ENCODE data around the gene GCG. TPM values are rescaled to one million over a fixed set of nuclear protein-coding genes. Genes with fewer than 3 reads are reported as not detected.

The GCG gene
- polyA plus RNA-seq: 100 to 1,000 TPM in 1 of 4 donors, 10 to 100 TPM in 2, 1 to 10 TPM in 1; 4.1 to 236 (median 14.1) TPM
- long read RNA-seq, donor 1: 0 reads
- long read RNA-seq, donor 2: 0 reads
- long read RNA-seq, donor 3, transcript GCG-202 (6 exons, 1,289 nt): major isoform, 11 of 13 reads
- long read RNA-seq, donor 3, partial matches to known transcripts: 0 of 13 reads
- long read RNA-seq, donor 3, other reads (novel, unspliced or antisense): 0 of 13 reads
- long read RNA-seq, donor 4, transcript GCG-202 (6 exons, 1,289 nt): major isoform, 7 of 7 reads
- long read RNA-seq, donor 4, partial matches to known transcripts: 0 of 7 reads
- long read RNA-seq, donor 4, other reads (novel, unspliced or antisense): 0 of 7 reads
- long read RNA-seq, donor 5, transcript GCG-202 (6 exons, 1,289 nt): major isoform, 19 of 28 reads
- long read RNA-seq, donor 5, partial matches to known transcripts: 5 of 28 reads
- long read RNA-seq, donor 5, other reads (novel, unspliced or antisense): 0 of 28 reads
- long read RNA-seq, donor 6, transcript GCG-202 (6 exons, 1,289 nt): major isoform, 5 of 5 reads
- long read RNA-seq, donor 6, partial matches to known transcripts: 0 of 5 reads
- long read RNA-seq, donor 6, other reads (novel, unspliced or antisense): 0 of 5 reads
- long read RNA-seq, donor 7: 0 reads
- long read RNA-seq, donor 8, partial matches to known transcripts: 0 of 1 reads
- long read RNA-seq, donor 8, other reads (novel, unspliced or antisense): 0 of 1 reads
- long read RNA-seq, donor 9, transcript GCG-202 (6 exons, 1,289 nt): major isoform, 13 of 14 reads
- long read RNA-seq, donor 9, partial matches to known transcripts: 0 of 14 reads
- long read RNA-seq, donor 9, other reads (novel, unspliced or antisense): 0 of 14 reads
- long read RNA-seq, donor 10, transcript GCG-202 (6 exons, 1,289 nt): major isoform, 81 of 95 reads
- long read RNA-seq, donor 10, partial matches to known transcripts: 10 of 95 reads
- long read RNA-seq, donor 10, other reads (novel, unspliced or antisense): 0 of 95 reads

DNA sequence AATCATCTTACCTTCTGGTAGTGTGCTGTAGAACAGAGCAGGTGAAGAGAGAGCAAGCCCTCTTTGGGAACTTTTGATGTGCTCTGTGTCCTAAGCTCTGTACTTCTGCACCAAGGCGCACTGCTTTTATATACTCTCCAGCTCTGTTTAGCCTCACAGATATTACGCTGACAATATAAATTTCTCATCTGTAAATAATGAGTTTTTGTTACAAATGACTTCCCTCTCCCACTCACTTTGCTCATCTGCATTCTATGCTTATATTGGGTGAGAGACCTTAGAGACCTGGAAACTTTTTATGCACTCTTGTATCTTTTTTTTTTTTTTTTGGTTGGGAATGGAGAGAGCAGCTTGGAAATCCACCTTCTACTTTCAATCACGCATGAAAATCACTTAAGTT is at the start of gene GCG:
Gene GCG (minus strand): TSS at position 101 of the 400 bp plus-strand sequence. CDS start 3,069 bp downstream, outside the sequence.
- Histone ChIP-seq H3K9me3 (ENCODE audit: control insufficient read depth in 2 of 2, insufficient read depth in 1 of 2, low read depth in 1 of 2, low read length in 1 of 2) (no peaks in the 10 kb centered on the region), H3K4me1 (ENCODE audit: control insufficient read depth in 3 of 3, insufficient read depth in 2 of 3, low read depth in 1 of 3, low read length in 2 of 3) (no peaks in the 10 kb centered on the region), H3K27me3 (ENCODE audit: control insufficient read depth in 3 of 3, insufficient read depth in 3 of 3, low read length in 3 of 3) (peaks cover 0 to 10% (median 2%) of the 10 kb centered on the region in 3 donors), H3K36me3 (ENCODE audit: control insufficient read depth in 3 of 3, insufficient read depth in 2 of 3, low read depth in 1 of 3, low read length in 3 of 3) (no peaks in the 10 kb centered on the region), H3K27ac (ENCODE audit: low read depth in 1 of 3, low read length in 2 of 3) (no peak within 1 kb of the TSS), H3K4me3 (ENCODE audit: low read depth in 1 of 3, low read length in 3 of 3) (no peak within 1 kb of the TSS)
- WGBS, 3 donors: 76 to 88% (median 77%) methylated on average over 3 of the region's 3 CpGs
- DNase-seq (no peak), FAIRE-seq (no peak)

- FAIRE-seq (peak; percentile 49), DNase-seq (peak in 1 of 2 donors; percentile 72)
- H3K27ac ChIP-seq (ENCODE audit: low read depth in 1 of 3, low read length in 2 of 3): no peak overlapping the region
- no peak overlapping the region for H3K4me3 ChIP-seq (ENCODE audit: low read depth in 1 of 3, low read length in 3 of 3)
- no peaks in the 10 kb centered on the region for H3K27me3 ChIP-seq (ENCODE audit: control insufficient read depth in 3 of 3, insufficient read depth in 3 of 3, low read length in 3 of 3)
- WGBS, 3 donors: 11 to 67% (median 29%) methylated on average over 1 of the region's 1 CpG
- H3K36me3 ChIP-seq (ENCODE audit: control insufficient read depth in 3 of 3, insufficient read depth in 2 of 3, low read depth in 1 of 3, low read length in 3 of 3): no peaks in the 10 kb centered on the region
- H3K9me3 ChIP-seq (ENCODE audit: control insufficient read depth in 2 of 2, insufficient read depth in 1 of 2, low read depth in 1 of 2, low read length in 1 of 2): no peaks in the 10 kb centered on the region
- H3K4me1 ChIP-seq (ENCODE audit: control insufficient read depth in 3 of 3, insufficient read depth in 2 of 3, low read depth in 1 of 3, low read length in 2 of 3): peaks cover 0 to 8% (median 0%) of the 10 kb centered on the region in 3 donors
Measured at GRCh38 chr2:162200636-162201035, 48.6 kb upstream of the GCG start.

DNA sequence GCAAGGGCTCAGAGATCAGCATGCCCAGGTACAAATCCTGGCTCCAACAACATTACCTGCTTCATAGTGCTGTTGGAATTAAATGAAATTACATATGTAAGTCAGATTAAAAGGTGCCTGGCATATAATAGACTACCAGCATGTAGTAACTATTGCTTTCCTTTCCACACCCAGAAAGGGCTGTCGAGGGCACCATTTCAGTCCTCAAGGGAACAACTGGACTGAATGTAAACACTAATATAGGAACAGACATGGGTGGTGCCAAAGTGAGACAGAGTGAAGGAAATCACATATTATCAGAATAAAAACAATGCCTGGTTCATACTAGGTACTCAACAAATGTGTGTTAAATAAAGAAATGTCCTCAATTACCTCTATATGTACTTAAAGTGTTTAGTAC is 47.9 kb upstream of the GCG start:
- DNase-seq (peak in 1 of 2 donors; percentile 17), FAIRE-seq (no peak)
- Histone ChIP-seq H3K4me1 (ENCODE audit: control insufficient read depth in 3 of 3, insufficient read depth in 2 of 3, low read depth in 1 of 3, low read length in 2 of 3) (peaks cover 0 to 8% (median 0%) of the 10 kb centered on the region in 3 donors), H3K27me3 (ENCODE audit: control insufficient read depth in 3 of 3, insufficient read depth in 3 of 3, low read length in 3 of 3) (peaks cover 0 to 6% (median 0%) of the 10 kb centered on the region in 3 donors), H3K36me3 (ENCODE audit: control insufficient read depth in 3 of 3, insufficient read depth in 2 of 3, low read depth in 1 of 3, low read length in 3 of 3) (no peaks in the 10 kb centered on the region), H3K4me3 (ENCODE audit: low read depth in 1 of 3, low read length in 3 of 3) (no peak overlapping the region), H3K27ac (ENCODE audit: low read depth in 1 of 3, low read length in 2 of 3) (no peak overlapping the region), H3K9me3 (ENCODE audit: control insufficient read depth in 2 of 2, insufficient read depth in 1 of 2, low read depth in 1 of 2, low read length in 1 of 2) (no peaks in the 10 kb centered on the region)
- 15 to 48% (median 25%) methylated on average over 1 of the region's 1 CpG for WGBS, 3 donors

DNA sequence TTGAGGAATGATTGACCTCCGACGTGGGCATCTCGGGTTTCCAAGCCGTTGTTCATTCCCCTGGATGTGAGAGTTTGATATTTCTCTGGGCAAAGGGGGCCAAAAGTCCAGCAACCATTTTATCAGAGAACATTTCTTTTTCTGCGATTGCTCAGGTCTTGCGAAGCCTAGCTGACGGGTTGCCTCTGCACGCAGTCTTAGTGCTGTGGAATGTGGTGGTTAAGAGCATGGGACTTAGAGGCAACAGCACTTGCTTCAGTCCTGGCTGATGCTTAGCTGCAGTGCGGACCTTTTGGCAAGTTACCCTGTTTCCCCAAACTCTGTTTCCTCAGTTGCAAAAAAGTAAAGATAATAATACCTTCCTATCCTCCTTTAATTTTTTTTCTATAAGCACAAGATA is 46.2 kb upstream of the GCG start:
- no peaks in the 10 kb centered on the region for H3K9me3 ChIP-seq (ENCODE audit: control insufficient read depth in 2 of 2, insufficient read depth in 1 of 2, low read depth in 1 of 2, low read length in 1 of 2)
- no peak overlapping the region for H3K27ac ChIP-seq (ENCODE audit: low read depth in 1 of 3, low read length in 2 of 3)
- DNase-seq (no peak), FAIRE-seq (no peak)
- no peaks in the 10 kb centered on the region for H3K36me3 ChIP-seq (ENCODE audit: control insufficient read depth in 3 of 3, insufficient read depth in 2 of 3, low read depth in 1 of 3, low read length in 3 of 3)
- WGBS, 3 donors: 83 to 88% (median 86%) methylated on average over 9 of the region's 9 CpGs
- peaks cover 0 to 8% (median 0%) of the 10 kb centered on the region in 3 donors for H3K27me3 ChIP-seq (ENCODE audit: control insufficient read depth in 3 of 3, insufficient read depth in 3 of 3, low read length in 3 of 3)
- H3K4me1 ChIP-seq (ENCODE audit: control insufficient read depth in 3 of 3, insufficient read depth in 2 of 3, low read depth in 1 of 3, low read length in 2 of 3): peaks cover 0 to 8% (median 0%) of the 10 kb centered on the region in 3 donors
- H3K4me3 ChIP-seq (ENCODE audit: low read depth in 1 of 3, low read length in 3 of 3): no peak overlapping the region

- no peak overlapping the region for H3K4me3 ChIP-seq (ENCODE audit: low read depth in 1 of 3, low read length in 3 of 3)
- H3K27me3 ChIP-seq (ENCODE audit: control insufficient read depth in 3 of 3, insufficient read depth in 3 of 3, low read length in 3 of 3): peaks cover 0 to 8% (median 0%) of the 10 kb centered on the region in 3 donors
- H3K9me3 ChIP-seq (ENCODE audit: control insufficient read depth in 2 of 2, insufficient read depth in 1 of 2, low read depth in 1 of 2, low read length in 1 of 2): no peaks in the 10 kb centered on the region
- H3K4me1 ChIP-seq (ENCODE audit: control insufficient read depth in 3 of 3, insufficient read depth in 2 of 3, low read depth in 1 of 3, low read length in 2 of 3): peaks cover 0 to 8% (median 0%) of the 10 kb centered on the region in 3 donors
- no peaks in the 10 kb centered on the region for H3K36me3 ChIP-seq (ENCODE audit: control insufficient read depth in 3 of 3, insufficient read depth in 2 of 3, low read depth in 1 of 3, low read length in 3 of 3)
- FAIRE-seq: no peak
- no peak for DNase-seq
- 82 to 91% (median 85%) methylated on average over 2 of the region's 2 CpGs for WGBS, 3 donors
- no peak overlapping the region for H3K27ac ChIP-seq (ENCODE audit: low read depth in 1 of 3, low read length in 2 of 3)
Measured at GRCh38 chr2:162197069-162197825, 45.2 kb upstream of the GCG start.

- no peak for FAIRE-seq
- H3K27me3 ChIP-seq (ENCODE audit: control insufficient read depth in 3 of 3, insufficient read depth in 3 of 3, low read length in 3 of 3): peaks cover 0 to 8% (median 0%) of the 10 kb centered on the region in 3 donors
Measured at GRCh38 chr2:162196638-162197037, 44.6 kb upstream of the GCG start.

DNA sequence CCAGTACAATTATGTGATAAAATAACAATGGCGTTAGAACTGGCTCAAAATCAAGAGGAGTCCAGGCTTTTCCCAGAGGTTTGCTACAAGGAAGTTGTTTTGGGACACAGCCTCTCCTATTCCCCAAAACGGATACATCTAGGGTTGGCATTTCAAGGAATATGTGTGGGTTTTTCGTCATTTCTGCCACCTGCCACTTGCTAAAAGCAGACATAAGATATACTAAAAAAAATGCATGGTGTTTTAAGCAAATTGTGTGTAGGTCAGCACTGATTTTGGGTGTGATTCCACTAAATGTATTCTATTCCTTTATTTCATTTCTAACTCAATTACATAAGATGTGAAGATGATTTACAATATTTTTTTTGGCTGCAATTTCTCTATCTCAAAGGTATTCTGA is 36.4 kb upstream of the GCG start:
- no peak for FAIRE-seq
- 62 to 74% (median 69%) methylated on average over 3 of the region's 3 CpGs for WGBS, 3 donors

More at GRCh38 chr2:162196638-162197037, 44.6 kb upstream of the GCG start:
- DNase-seq: no peak
- H3K9me3 ChIP-seq (ENCODE audit: control insufficient read depth in 2 of 2, insufficient read depth in 1 of 2, low read depth in 1 of 2, low read length in 1 of 2): no peaks in the 10 kb centered on the region
- 82 to 91% (median 87%) methylated on average over 7 of the region's 7 CpGs for WGBS, 3 donors
- no peaks in the 10 kb centered on the region for H3K36me3 ChIP-seq (ENCODE audit: control insufficient read depth in 3 of 3, insufficient read depth in 2 of 3, low read depth in 1 of 3, low read length in 3 of 3)
- peaks cover 0 to 7% (median 0%) of the 10 kb centered on the region in 3 donors for H3K4me1 ChIP-seq (ENCODE audit: control insufficient read depth in 3 of 3, insufficient read depth in 2 of 3, low read depth in 1 of 3, low read length in 2 of 3)
- no peak overlapping the region for H3K4me3 ChIP-seq (ENCODE audit: low read depth in 1 of 3, low read length in 3 of 3)
- no peak overlapping the region for H3K27ac ChIP-seq (ENCODE audit: low read depth in 1 of 3, low read length in 2 of 3)

More for the DNA sequence above, 36.4 kb upstream of the GCG start:
- no peak for DNase-seq
- H3K27me3 ChIP-seq (ENCODE audit: control insufficient read depth in 3 of 3, insufficient read depth in 3 of 3, low read length in 3 of 3): no peaks in the 10 kb centered on the region
- no peaks in the 10 kb centered on the region for H3K36me3 ChIP-seq (ENCODE audit: control insufficient read depth in 3 of 3, insufficient read depth in 2 of 3, low read depth in 1 of 3, low read length in 3 of 3)
- H3K27ac ChIP-seq (ENCODE audit: low read depth in 1 of 3, low read length in 2 of 3): no peak overlapping the region
- H3K4me3 ChIP-seq (ENCODE audit: low read depth in 1 of 3, low read length in 3 of 3): no peak overlapping the region
- peaks cover 0 to 8% (median 0%) of the 10 kb centered on the region in 3 donors for H3K4me1 ChIP-seq (ENCODE audit: control insufficient read depth in 3 of 3, insufficient read depth in 2 of 3, low read depth in 1 of 3, low read length in 2 of 3)
- no peaks in the 10 kb centered on the region for H3K9me3 ChIP-seq (ENCODE audit: control insufficient read depth in 2 of 2, insufficient read depth in 1 of 2, low read depth in 1 of 2, low read length in 1 of 2)

All from small intestine (tissue), 16 donors.